Mesodermal cell (in vitro differentiated cells): ENCODE results near the gene PTPN5.

ENCODE experiments used
- H3K27ac ChIP-seq: 2 replicates; pipeline ENCODE4 v1.7.0; 2013; ENCODE audit warnings: mild to moderate bottlenecking, low read depth, low read length, moderate library complexity; ENCODE audit not compliant: severe bottlenecking
- H3K36me3 ChIP-seq: 2 replicates; pipeline ENCODE4 v1.7.1; 2013; ENCODE audit warnings: mild to moderate bottlenecking, low read length, moderate library complexity; ENCODE audit not compliant: control insufficient read depth, insufficient read depth
- H3K4me1 ChIP-seq: one replicate; pipeline ENCODE4 v1.7.1; 2013; ENCODE audit warnings: mild to moderate bottlenecking, low read length; ENCODE audit not compliant: insufficient read depth, control insufficient read depth, poor library complexity, severe bottlenecking
- H3K4me3 ChIP-seq: 2 replicates; pipeline ENCODE4 v1.7.0; 2013; ENCODE audit warnings: low read length, control low read depth, mild to moderate bottlenecking; ENCODE audit not compliant: insufficient read depth, poor library complexity, severe bottlenecking; ENCODE audit errors: extremely low read depth
- H3K9me3 ChIP-seq: 2 replicates; pipeline ENCODE4 v1.7.1; 2013; ENCODE audit warnings: mild to moderate bottlenecking, low read length, moderate library complexity; ENCODE audit not compliant: control insufficient read depth
- WGBS, 2 experiments: methylation state at CpG; one replicate each; pipeline ENCODE4 v1.1.5; 2013; ENCODE audit warnings: missing lambda C conversion rate in 2 of 2; ENCODE audit not compliant: insufficient coverage in 2 of 2; 5-methylcytosine and 5-hydroxymethylcytosine counted together

The PTPN5 gene

DNA sequence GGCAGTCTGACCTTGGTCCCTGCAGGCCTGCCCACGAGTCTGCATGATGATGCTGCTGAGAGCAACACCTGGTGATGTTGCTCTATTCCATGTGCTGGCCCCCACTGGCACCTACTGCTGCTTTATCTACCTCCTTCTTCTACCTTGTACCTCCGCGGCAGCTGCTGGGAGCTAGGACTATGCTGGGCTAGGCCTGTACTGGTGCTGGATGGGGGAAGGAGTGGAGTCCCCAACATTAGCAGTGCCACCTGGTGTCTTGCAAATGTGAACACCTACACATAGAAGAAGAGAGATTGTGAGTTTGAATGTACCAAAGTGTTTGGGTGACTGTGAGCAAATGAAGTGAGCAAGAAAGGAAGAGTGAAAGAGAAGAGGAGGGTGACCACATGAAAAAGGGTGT is 30.5 kb downstream of the PTPN5 start:
- 89 to 92% methylated on average over 1 of the region's 3 CpGs for WGBS, 2 experiments
- no peak overlapping the region for H3K4me3 ChIP-seq
- no peak overlapping the region for H3K27ac ChIP-seq

DNA sequence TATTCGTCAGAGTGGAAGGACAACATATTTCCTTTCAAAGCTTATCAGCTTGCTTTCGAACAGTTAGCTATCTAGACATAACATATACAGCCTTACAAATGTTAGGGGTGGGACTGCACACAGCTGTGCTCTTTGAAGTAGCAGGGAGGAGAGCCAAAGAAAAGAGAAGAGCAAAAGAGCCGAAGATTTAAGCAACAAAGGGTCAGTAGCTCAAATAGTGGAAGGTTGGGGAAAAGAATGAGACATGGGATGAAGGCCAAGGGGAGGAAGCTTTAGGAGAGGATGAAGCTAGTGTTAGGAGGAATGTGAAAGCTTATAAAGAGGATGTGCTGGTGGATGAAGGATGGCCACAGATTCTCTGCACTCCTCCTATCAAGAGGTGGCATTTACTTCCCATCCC is 33.8 kb downstream of the PTPN5 start:
- Histone ChIP-seq H3K4me3 (no peak overlapping the region), H3K9me3 (no peaks in the 10 kb centered on the region), H3K36me3 (no peaks in the 10 kb centered on the region), H3K27ac (no peak overlapping the region), H3K4me1 (no peaks in the 10 kb centered on the region)
- 87 to 88% methylated on average over 1 to 2 of the region's 3 CpGs for WGBS, 2 experiments

More for the DNA sequence above, 30.5 kb downstream of the PTPN5 start:
- H3K36me3 ChIP-seq, result no peaks in the 10 kb centered on the region
- H3K9me3 ChIP-seq, result no peaks in the 10 kb centered on the region
- H3K4me1 ChIP-seq, result peaks cover 7% of the 10 kb centered on the region

DNA sequence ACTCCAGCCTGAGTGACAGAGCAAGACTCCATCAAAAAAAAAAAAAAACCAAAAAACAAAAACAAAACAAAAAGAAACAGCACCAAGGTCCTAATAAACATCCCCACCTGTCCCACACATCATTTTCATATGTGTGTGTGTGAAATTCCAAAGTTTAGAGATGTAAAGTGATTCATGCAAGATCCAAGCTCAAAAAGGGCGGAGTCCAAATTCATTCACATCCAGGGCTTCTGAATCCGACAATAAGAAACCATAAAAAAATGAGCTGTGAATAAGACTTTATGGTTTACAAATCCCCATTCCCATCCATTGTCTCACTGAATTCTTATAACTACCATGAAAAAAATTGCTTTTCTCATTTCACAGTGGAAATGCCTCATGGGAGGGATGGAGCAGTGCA is 34.7 kb downstream of the PTPN5 start:
- WGBS, 2 experiments, result no CpG with 5 or more reads among the region's 2 CpGs
- Histone ChIP-seq H3K9me3 (no peaks in the 10 kb centered on the region), H3K4me1 (no peaks in the 10 kb centered on the region), H3K4me3 (no peak overlapping the region), H3K36me3 (no peaks in the 10 kb centered on the region), H3K27ac (no peak overlapping the region)

DNA sequence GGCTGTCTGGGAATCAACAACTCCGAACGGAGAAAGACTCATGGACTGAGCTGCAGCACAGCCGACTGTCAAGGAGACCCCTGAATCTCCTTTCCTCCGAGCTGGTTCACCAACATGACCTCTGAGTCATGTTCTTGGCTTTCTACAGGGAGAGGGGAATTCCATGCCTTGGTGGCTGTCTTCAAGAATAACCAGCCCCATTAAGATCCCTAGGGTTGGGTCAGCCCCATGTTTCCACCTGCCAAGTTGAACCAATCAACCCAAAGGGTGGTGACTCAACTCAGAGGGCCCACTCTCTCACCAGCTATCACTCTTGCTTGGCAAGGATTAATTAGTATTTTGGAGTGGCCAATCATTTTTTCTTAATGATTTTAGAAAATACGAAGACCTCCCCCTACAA is 37.3 kb downstream of the PTPN5 start:
- Histone ChIP-seq H3K4me3 (no peak overlapping the region), H3K9me3 (no peaks in the 10 kb centered on the region), H3K27ac (no peak overlapping the region), H3K4me1 (peaks cover 7% of the 10 kb centered on the region), H3K36me3 (no peaks in the 10 kb centered on the region)
- 73 to 84% methylated on average over 4 of the region's 5 CpGs for WGBS, 2 experiments

GRCh38 chr11:18752502-18752901 is 39.1 kb downstream of the PTPN5 start:
- Histone ChIP-seq H3K4me3 (no peak overlapping the region), H3K4me1 (peaks cover 14% of the 10 kb centered on the region), H3K9me3 (no peaks in the 10 kb centered on the region), H3K36me3 (no peaks in the 10 kb centered on the region), H3K27ac (no peak overlapping the region)
- 75 to 78% methylated on average over 3 of the region's 3 CpGs for WGBS, 2 experiments

GRCh38 chr11:18750944-18751343 is 40.7 kb downstream of the PTPN5 start:
- Histone ChIP-seq H3K9me3 (no peaks in the 10 kb centered on the region), H3K27ac (no peak overlapping the region), H3K4me1 (peaks cover 14% of the 10 kb centered on the region), H3K4me3 (no peak overlapping the region), H3K36me3 (no peaks in the 10 kb centered on the region)
- 100% methylated on average over 1 of the region's 3 CpGs; no CpG with 5 or more reads in 1 of the 2 experiments for WGBS, 2 experiments

DNA sequence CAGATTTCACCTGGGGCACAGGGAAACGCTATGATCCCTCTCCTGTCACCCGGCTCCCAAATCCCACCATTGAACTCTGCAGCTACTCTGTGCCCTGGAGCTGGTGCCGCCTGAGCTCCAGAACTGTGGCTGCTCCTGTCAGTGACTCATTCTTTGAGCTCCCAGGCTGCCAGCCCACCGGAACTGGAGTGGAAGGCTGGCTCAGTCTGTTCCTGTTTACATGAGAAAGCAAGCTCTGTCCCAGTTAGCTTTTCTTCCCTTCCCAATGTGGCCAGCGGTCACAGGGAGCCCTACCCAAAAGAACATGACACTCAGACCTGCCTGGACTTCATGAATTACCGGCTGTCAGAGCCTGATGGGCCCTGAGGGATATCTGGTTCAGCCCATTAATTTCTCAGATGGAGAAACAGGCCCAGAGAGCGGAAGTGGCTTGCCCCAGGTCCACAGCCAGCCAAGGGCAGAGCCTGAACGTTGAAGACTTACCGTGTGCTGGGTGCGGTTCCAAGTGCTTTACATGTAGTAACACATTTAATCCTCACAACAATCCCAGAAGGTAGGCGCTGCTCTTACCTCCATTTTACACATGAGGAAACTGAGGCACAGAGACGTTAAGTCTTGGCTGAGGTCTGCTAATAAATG is 41.8 kb downstream of the PTPN5 start:
- Histone ChIP-seq H3K4me3 (no peak overlapping the region), H3K9me3 (no peaks in the 10 kb centered on the region), H3K36me3 (no peaks in the 10 kb centered on the region), H3K27ac (peak overlapping the region; percentile 70), H3K4me1 (peaks cover 14% of the 10 kb centered on the region)
- 43 to 47% methylated on average over 6 to 9 of the region's 12 CpGs for WGBS, 2 experiments

DNA sequence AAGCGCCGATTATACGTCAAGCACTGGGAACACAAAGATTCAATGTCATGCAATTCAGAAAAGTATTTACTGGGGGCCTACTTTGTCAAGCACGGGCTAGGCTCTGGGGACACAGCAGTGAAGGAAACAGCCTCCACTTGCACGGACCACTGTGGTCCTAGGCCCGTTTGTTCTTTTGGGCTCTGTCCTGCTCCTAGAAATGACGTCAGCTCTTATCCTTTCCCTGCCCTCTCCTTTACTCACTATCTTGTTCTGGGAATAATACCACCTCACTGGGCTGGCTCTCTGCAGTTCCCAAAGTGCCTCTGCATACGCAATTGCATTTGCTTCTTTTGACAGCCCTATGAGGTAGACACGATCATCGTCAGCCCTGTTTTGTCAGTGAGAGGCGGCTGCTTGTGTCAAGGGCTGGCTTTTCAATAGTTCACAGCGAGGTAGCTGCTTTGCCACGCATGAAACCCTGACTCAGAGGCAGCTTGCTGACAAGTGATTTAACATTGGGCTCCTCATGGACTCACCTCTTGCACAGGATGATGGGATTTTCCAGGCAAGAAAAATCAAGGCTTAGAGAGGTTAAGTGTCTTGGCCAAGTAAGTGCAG is 42.7 kb downstream of the PTPN5 start:
- no peak overlapping the region for H3K4me3 ChIP-seq

GRCh38 chr11:18745251-18745650 is 46.3 kb downstream of the PTPN5 start:
- Histone ChIP-seq H3K36me3 (no peaks in the 10 kb centered on the region), H3K4me1 (peaks cover 12% of the 10 kb centered on the region), H3K27ac (no peak overlapping the region), H3K4me3 (no peak overlapping the region), H3K9me3 (no peaks in the 10 kb centered on the region)
- WGBS, 2 experiments, result 87 to 88% methylated on average over 6 of the region's 6 CpGs

More for the DNA sequence above, 42.7 kb downstream of the PTPN5 start:
- Histone ChIP-seq H3K9me3 (no peaks in the 10 kb centered on the region), H3K27ac (no peak overlapping the region), H3K4me1 (peaks cover 14% of the 10 kb centered on the region), H3K36me3 (no peaks in the 10 kb centered on the region)
- 80 to 85% methylated on average over 13 of the region's 13 CpGs for WGBS, 2 experiments

DNA sequence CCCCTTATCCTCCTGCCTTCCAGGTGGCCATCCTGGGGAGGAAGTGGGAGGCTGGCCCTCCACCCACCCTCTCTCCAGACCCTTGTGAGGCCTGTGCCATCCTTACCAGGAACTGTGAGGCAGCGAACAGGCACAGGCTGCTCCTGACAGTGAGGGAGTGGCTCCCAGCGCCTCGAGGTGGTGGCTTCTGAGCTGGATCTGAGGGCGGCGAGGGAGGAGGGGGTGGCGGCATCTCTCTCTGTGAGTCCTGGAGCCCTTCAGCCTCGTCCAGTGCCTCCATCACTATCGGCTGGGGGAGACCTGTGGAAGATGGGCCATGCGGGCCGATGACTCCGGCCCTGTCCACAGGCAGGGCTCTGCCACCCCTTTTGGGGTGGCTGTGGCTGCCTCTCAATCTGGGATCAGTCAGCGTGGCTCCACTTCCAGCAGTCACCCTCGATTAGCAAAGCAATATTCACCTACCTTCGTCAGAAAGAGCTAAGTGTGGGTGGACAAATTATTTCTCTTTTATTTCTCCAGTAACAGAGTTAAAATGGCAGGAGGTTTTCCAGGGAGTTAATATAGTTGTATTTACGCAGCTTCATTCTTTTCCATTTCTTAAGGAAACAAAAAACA is 47.6 kb downstream of the PTPN5 start:
- Histone ChIP-seq H3K36me3 (no peaks in the 10 kb centered on the region), H3K27ac (no peak overlapping the region), H3K4me1 (peaks cover 4% of the 10 kb centered on the region), H3K4me3 (no peak overlapping the region), H3K9me3 (no peaks in the 10 kb centered on the region)
- WGBS, 2 experiments, result 92 to 94% methylated on average over 10 of the region's 15 CpGs

- WGBS, 2 experiments, result 88 to 89% methylated on average over 5 to 10 of the region's 10 CpGs
- no peak overlapping the region for H3K4me3 ChIP-seq
- H3K27ac ChIP-seq, result no peak overlapping the region
- no peaks in the 10 kb centered on the region for H3K4me1 ChIP-seq
- no peaks in the 10 kb centered on the region for H3K36me3 ChIP-seq
- H3K9me3 ChIP-seq, result no peaks in the 10 kb centered on the region
Measured at GRCh38 chr11:18743365-18743764, 48.2 kb downstream of the PTPN5 start.
